ENCODE data around the gene UBAC1.
"Not testable (repeated sequence)": the region's sequence is repeated elsewhere in the genome, so short reads cannot be mapped to it uniquely, and the experiment has no call there.

The UBAC1 gene

DNA sequence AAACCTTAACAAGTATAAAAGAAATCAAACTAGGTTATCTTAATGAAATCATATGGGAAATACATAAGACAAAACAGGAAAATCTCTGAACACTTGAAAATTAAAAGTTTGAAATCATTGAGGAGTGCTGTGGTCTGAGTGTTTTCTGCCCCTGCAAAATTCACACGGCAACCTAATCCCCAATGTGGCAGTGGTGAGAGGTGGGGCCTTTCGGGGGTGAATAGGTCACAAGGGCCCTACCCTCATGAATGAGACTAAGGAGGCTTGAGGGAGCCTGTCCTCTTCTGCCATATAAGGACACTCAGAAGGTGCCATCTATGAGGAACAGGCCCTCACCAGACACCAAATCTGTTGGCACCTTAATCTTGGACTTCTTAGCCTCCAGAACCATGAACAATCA is 64.5 kb downstream of the UBAC1 start:
- TF ChIP-seq, protein P1, sequence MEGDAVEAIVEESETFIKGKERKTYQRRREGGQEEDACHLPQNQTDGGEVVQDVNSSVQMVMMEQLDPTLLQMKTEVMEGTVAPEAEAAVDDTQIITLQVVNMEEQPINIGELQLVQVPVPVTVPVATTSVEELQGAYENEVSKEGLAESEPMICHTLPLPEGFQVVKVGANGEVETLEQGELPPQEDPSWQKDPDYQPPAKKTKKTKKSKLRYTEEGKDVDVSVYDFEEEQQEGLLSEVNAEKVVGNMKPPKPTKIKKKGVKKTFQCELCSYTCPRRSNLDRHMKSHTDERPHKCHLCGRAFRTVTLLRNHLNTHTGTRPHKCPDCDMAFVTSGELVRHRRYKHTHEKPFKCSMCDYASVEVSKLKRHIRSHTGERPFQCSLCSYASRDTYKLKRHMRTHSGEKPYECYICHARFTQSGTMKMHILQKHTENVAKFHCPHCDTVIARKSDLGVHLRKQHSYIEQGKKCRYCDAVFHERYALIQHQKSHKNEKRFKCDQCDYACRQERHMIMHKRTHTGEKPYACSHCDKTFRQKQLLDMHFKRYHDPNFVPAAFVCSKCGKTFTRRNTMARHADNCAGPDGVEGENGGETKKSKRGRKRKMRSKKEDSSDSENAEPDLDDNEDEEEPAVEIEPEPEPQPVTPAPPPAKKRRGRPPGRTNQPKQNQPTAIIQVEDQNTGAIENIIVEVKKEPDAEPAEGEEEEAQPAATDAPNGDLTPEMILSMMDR (IDR thresholded peaks at IDR 0.05; ENCODE audit: low read depth, low read length, missing control alignments), result no peak
- H3K4me3 ChIP-seq (replicated peaks; ENCODE audit: low read depth, low read length), result no peak overlapping the region
- no peak for DNase-seq (ENCODE audit: extremely low read depth, low read depth)

- TF ChIP-seq, protein P1 (IDR thresholded peaks at IDR 0.05; ENCODE audit: low read depth, low read length, missing control alignments), result no peak
- no peak for DNase-seq (ENCODE audit: extremely low read depth, low read depth)
- H3K4me3 ChIP-seq (replicated peaks; ENCODE audit: low read depth, low read length), result no peak overlapping the region
These were observed 65.0 kb downstream of the UBAC1 start for GRCh38 chr9:135896205-135896604.

GRCh38 chr9:135895202-135895848 is 65.8 kb downstream of the UBAC1 start:
- TF ChIP-seq, protein P1 (IDR thresholded peaks at IDR 0.05; ENCODE audit: low read depth, low read length, missing control alignments), result no peak

GRCh38 chr9:135893104-135893503 is 68.1 kb downstream of the UBAC1 start:
- TF ChIP-seq, protein P1 (IDR thresholded peaks at IDR 0.05; ENCODE audit: low read depth, low read length, missing control alignments), result no peak
- DNase-seq (ENCODE audit: extremely low read depth, low read depth), result no peak
- H3K4me3 ChIP-seq (replicated peaks; ENCODE audit: low read depth, low read length), result no peak overlapping the region

More at GRCh38 chr9:135895202-135895848, 65.8 kb downstream of the UBAC1 start:
- H3K4me3 ChIP-seq (replicated peaks; ENCODE audit: low read depth, low read length), result no peak overlapping the region
- DNase-seq (ENCODE audit: extremely low read depth, low read depth), result no peak

DNA sequence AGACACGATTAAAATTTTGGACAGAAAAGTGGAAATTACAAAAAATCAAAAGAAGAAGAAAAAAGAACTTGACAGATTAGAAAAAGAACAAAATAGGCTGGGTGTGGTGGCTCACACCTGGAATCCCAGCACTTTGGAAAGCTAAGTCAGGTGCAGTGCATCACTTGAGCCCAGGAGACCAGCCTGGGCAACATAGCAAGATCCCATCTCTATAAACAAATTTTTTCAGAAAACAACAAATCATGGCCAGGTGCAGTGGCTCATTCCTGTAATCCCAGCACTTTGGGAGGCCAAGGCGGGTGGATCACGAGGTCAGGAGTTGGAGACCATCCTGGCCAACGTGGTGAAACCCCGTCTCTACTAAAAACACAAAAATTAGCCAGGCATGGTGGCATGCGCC is 68.8 kb downstream of the UBAC1 start:
- H3K4me3 ChIP-seq (replicated peaks; ENCODE audit: low read depth, low read length); DNase-seq (ENCODE audit: extremely low read depth, low read depth): not testable (repeated sequence)

GRCh38 chr9:135891027-135891631 is 70.0 kb downstream of the UBAC1 start:
- H3K4me3 ChIP-seq (replicated peaks; ENCODE audit: low read depth, low read length), result no peak overlapping the region
- DNase-seq (ENCODE audit: extremely low read depth, low read depth), result no peak
- TF ChIP-seq, protein P1 (IDR thresholded peaks at IDR 0.05; ENCODE audit: low read depth, low read length, missing control alignments), result no peak

- TF ChIP-seq, protein P1 (IDR thresholded peaks at IDR 0.05; ENCODE audit: low read depth, low read length, missing control alignments), result no peak
- no peak overlapping the region for H3K4me3 ChIP-seq (replicated peaks; ENCODE audit: low read depth, low read length)
These were observed 70.8 kb downstream of the UBAC1 start for GRCh38 chr9:135890190-135891026.

More at GRCh38 chr9:135890190-135891026, 70.8 kb downstream of the UBAC1 start:
- no peak for DNase-seq (ENCODE audit: extremely low read depth, low read depth)

All from HFF-Myc (cell line).